Endodermal cell (in vitro differentiated cells): ENCODE measurements around the gene KDM4F. TPM values are rescaled to one million over a fixed set of nuclear protein-coding genes. Genes with fewer than 3 reads are reported as not detected.

Experiments used
- DNase-seq: peaks from one replicate; pipeline ENCODE4 v3.0.0-alpha.2; 2017
- H3K27ac ChIP-seq: 2 replicates; pipeline ENCODE4 v1.5.1; 2013; ENCODE audit warnings: mild to moderate bottlenecking, low read depth, low read length, moderate library complexity
- H3K27me3 ChIP-seq: 2 replicates; pipeline ENCODE4 v1.6.1; 2013; ENCODE audit warnings: mild to moderate bottlenecking, low read length, moderate library complexity; ENCODE audit not compliant: insufficient read depth, control insufficient read depth, poor library complexity, severe bottlenecking
- H3K36me3 ChIP-seq: 2 replicates; pipeline ENCODE4 v1.7.0; 2013; ENCODE audit warnings: mild to moderate bottlenecking, low read length, moderate library complexity; ENCODE audit not compliant: control insufficient read depth, insufficient read depth
- H3K4me1 ChIP-seq: one replicate; pipeline ENCODE4 v1.7.0; 2013; ENCODE audit warnings: low read length; ENCODE audit not compliant: control insufficient read depth, insufficient read depth
- H3K4me3 ChIP-seq: 2 replicates; pipeline ENCODE4 v1.5.1; 2013; ENCODE audit warnings: mild to moderate bottlenecking, low read length, moderate library complexity
- H3K9ac ChIP-seq: 2 replicates; pipeline ENCODE4 v1.6.1; 2013; ENCODE audit warnings: mild to moderate bottlenecking, low read length, moderate library complexity; ENCODE audit not compliant: poor library complexity, severe bottlenecking; ENCODE audit errors: extremely low read depth
- H3K9me3 ChIP-seq: 2 replicates; pipeline ENCODE4 v1.6.1; 2013; ENCODE audit warnings: mild to moderate bottlenecking, low read length, moderate library complexity; ENCODE audit not compliant: control insufficient read depth
- H3K27ac Mint-ChIP-seq: 2 replicates; pipeline ENCODE4 v1.8.0; 2020; ENCODE audit warnings: mixed read lengths
- H3K27me3 Mint-ChIP-seq: 2 replicates; pipeline ENCODE4 v1.8.0; 2021; ENCODE audit warnings: mild to moderate bottlenecking, mixed read lengths; ENCODE audit not compliant: insufficient read depth
- H3K36me3 Mint-ChIP-seq: 2 replicates; pipeline ENCODE4 v1.8.0; 2020; ENCODE audit warnings: low read depth, mixed read lengths
- H3K4me1 Mint-ChIP-seq: 2 replicates; pipeline ENCODE4 v1.8.0; 2020; ENCODE audit warnings: mixed read lengths
- H3K4me3 Mint-ChIP-seq: 2 replicates; pipeline ENCODE4 v1.8.0; 2020; ENCODE audit warnings: mild to moderate bottlenecking, moderate library complexity, mixed read lengths
- H3K9me3 Mint-ChIP-seq: 2 replicates; pipeline ENCODE4 v1.8.0; 2020; ENCODE audit warnings: mild to moderate bottlenecking, mixed read lengths
- WGBS, 2 experiments: methylation state at CpG; one replicate each; pipeline versions ENCODE4 v1.1.5 to v1.1.7; 2013; ENCODE audit warnings: missing lambda C conversion rate in 2 of 2, mixed read lengths in 1 of 2; ENCODE audit not compliant: insufficient coverage in 1 of 2, insufficient read length in 1 of 2; 5-methylcytosine and 5-hydroxymethylcytosine counted together
- total RNA-seq, 2 donors: library from RNA; stranded (reverse); fragmentation: NEBNext Ultra II Directional in 1 of 2; extraction: Animal tissue kit (Norgen Biotek cat#: 25700) in 1 of 2; gene quantifications; 2 replicates in 1 of 2; 3 replicates in 1 of 2; pipeline ENCODE4 v1.2.1, GENCODE V29; 2021
- TF ChIP-seq, protein P1 (sequence below): fragments of 200-600 bp; sonication (generic); conservative IDR thresholded peaks from 2 replicates; pipeline ENCODE4 v1.5.0; 2021; ENCODE audit warnings: antibody characterized with exemption, mild to moderate bottlenecking

The KDM4F gene
- total RNA-seq, 2 donors from 2014 or later = not detected

DNA sequence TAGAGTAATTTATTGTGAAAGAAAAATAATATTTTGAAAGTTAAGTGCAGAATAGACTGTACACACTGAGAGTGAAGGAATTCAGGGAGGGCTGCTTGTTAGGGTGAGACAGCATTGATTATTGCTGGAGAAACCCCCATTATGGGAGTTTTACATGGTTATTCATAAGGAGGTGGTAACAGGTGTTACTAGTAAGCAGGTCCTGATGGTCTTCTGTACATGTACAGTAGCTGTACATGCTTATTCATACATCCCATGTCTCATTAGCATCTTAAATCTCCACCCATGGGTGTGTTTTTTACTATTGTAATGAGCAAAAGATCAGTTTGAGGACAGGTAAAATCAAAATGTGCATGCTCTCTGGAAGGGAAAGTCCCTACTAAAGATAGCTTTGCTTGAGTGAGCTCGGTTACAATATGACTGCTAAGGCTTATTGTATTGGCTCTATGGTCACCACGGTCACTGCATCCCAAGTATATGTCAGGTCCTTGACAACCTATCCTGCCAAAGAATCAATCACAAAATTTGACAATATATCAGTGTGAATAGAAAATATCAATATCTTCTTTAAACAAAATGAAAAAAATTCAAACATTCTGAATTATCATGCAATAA is 6.2 kb downstream of the KDM4F start:
- Mint-ChIP-seq H3K4me3 (no peak overlapping the region), H3K4me1 (no peaks in the 10 kb centered on the region), H3K27ac (no peak overlapping the region), H3K27me3 (peaks cover 31% of the 10 kb centered on the region), H3K9me3 (no peaks in the 10 kb centered on the region), H3K36me3 (no peaks in the 10 kb centered on the region)
- no peak overlapping the region for H3K9ac ChIP-seq
- TF ChIP-seq, protein P1, sequence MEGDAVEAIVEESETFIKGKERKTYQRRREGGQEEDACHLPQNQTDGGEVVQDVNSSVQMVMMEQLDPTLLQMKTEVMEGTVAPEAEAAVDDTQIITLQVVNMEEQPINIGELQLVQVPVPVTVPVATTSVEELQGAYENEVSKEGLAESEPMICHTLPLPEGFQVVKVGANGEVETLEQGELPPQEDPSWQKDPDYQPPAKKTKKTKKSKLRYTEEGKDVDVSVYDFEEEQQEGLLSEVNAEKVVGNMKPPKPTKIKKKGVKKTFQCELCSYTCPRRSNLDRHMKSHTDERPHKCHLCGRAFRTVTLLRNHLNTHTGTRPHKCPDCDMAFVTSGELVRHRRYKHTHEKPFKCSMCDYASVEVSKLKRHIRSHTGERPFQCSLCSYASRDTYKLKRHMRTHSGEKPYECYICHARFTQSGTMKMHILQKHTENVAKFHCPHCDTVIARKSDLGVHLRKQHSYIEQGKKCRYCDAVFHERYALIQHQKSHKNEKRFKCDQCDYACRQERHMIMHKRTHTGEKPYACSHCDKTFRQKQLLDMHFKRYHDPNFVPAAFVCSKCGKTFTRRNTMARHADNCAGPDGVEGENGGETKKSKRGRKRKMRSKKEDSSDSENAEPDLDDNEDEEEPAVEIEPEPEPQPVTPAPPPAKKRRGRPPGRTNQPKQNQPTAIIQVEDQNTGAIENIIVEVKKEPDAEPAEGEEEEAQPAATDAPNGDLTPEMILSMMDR = no peak
- no peak overlapping the region for H3K4me3 ChIP-seq
- H3K27me3 ChIP-seq = peaks cover 21% of the 10 kb centered on the region
- no peak for DNase-seq
- no peaks in the 10 kb centered on the region for H3K9me3 ChIP-seq
- 43% methylated on average over 2 of the region's 2 CpGs; no CpG with 5 or more reads in 1 of the 2 experiments for WGBS, 2 experiments
- H3K36me3 ChIP-seq = no peaks in the 10 kb centered on the region
- no peak overlapping the region for H3K27ac ChIP-seq
- no peaks in the 10 kb centered on the region for H3K4me1 ChIP-seq

DNA sequence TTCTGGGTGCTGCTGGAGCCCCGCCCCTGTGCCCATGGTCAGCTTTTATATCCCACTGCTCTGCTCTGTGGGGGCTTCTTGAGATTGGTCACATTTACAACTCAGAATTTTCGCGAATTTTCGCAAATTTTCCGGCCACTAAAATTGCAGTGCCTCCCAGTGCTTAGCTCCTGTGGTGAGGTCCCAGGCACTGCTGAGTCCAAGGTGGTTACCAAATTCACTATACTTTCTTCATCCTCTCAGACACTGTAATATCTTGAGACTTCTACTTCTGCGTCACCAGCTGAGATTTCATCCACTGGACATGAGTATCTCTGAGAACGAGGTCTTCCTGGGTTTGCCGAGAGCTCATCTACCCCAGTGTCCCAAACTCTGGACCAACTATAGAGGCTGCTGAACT is 8.7 kb downstream of the KDM4F start:
- H3K36me3 ChIP-seq = no peaks in the 10 kb centered on the region
- DNase-seq = no peak
- 90 to 92% methylated on average over 7 to 8 of the region's 8 CpGs for WGBS, 2 experiments
- Mint-ChIP-seq H3K27me3 (peaks cover 47% of the 10 kb centered on the region), H3K27ac (no peak overlapping the region), H3K9me3 (no peaks in the 10 kb centered on the region), H3K36me3 (no peaks in the 10 kb centered on the region), H3K4me1 (no peaks in the 10 kb centered on the region), H3K4me3 (no peak overlapping the region)
- H3K4me3 ChIP-seq = no peak overlapping the region
- TF ChIP-seq, protein P1 = no peak
- no peak overlapping the region for H3K9ac ChIP-seq
- H3K9me3 ChIP-seq = no peaks in the 10 kb centered on the region
- peaks cover 47% of the 10 kb centered on the region for H3K27me3 ChIP-seq
- no peak overlapping the region for H3K27ac ChIP-seq
- H3K4me1 ChIP-seq = no peaks in the 10 kb centered on the region

DNA sequence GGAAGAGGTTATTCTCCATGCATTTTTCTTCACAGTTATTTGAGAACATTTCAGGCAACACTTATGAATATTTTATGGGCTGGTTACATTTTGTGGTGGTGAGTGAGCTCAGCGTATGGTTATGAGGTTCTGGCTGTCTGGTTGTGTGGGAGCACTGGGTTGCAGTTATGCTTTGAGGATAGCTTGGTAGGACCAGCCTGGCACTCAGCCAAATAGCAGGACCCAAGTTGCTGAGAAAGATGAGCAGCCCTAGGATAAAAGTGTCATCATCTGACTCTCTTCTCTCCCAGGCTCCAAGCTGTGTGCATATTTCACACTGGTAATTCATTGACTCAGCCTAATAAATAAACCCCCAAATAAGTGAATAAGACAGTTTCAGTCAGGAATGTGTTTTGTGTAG is 9.4 kb downstream of the KDM4F start:
- Histone ChIP-seq H3K27ac (no peak overlapping the region), H3K9me3 (no peaks in the 10 kb centered on the region), H3K4me3 (no peak overlapping the region), H3K4me1 (no peaks in the 10 kb centered on the region), H3K36me3 (no peaks in the 10 kb centered on the region), H3K9ac (no peak overlapping the region), H3K27me3 (peaks cover 50% of the 10 kb centered on the region)
- H3K9me3 Mint-ChIP-seq = no peaks in the 10 kb centered on the region
- H3K27ac Mint-ChIP-seq = no peak overlapping the region
- 92% methylated on average over 1 of the region's 1 CpG; no CpG with 5 or more reads in 1 of the 2 experiments for WGBS, 2 experiments
- no peaks in the 10 kb centered on the region for H3K4me1 Mint-ChIP-seq
- DNase-seq = no peak
- H3K27me3 Mint-ChIP-seq = peaks cover 42% of the 10 kb centered on the region
- no peak overlapping the region for H3K4me3 Mint-ChIP-seq
- TF ChIP-seq, protein P1 = no peak
- no peaks in the 10 kb centered on the region for H3K36me3 Mint-ChIP-seq
